GM19328 (cell line): ENCODE data around the gene AMER1.
"Not testable (repeated sequence)": the region's sequence is repeated elsewhere in the genome, so short reads cannot be mapped to it uniquely, and the experiment has no call there.

Experiments used
- ATAC-seq: cut with Tn5 transposase; IDR thresholded peaks from one replicate; pipeline ENCODE4 v1.9.1; 2021; ENCODE audit warnings: mild to moderate bottlenecking, moderate library complexity; ENCODE audit not compliant: unreplicated experiment

Gene AMER1

DNA sequence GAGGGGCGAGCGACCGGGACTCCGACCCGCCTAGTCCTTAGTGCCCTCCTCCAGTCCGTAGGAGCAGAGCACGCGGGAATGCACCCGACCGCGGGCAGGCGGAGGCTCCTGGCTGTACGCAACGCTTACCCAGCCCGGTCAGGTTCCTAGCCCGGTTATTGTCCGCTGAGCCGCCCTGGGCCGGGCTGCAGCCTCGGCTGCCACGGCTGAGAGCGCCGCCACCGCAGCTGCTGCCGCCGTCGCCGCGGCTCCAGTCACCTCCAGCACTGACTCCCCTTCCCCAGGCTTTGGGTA lies at the start of gene AMER1:
TSS of gene AMER1 (minus strand) at position 268 of the 294 bp plus-strand sequence. CDS start 12,422 bp downstream, outside the sequence.
- ATAC-seq: peak; percentile 32

DNA sequence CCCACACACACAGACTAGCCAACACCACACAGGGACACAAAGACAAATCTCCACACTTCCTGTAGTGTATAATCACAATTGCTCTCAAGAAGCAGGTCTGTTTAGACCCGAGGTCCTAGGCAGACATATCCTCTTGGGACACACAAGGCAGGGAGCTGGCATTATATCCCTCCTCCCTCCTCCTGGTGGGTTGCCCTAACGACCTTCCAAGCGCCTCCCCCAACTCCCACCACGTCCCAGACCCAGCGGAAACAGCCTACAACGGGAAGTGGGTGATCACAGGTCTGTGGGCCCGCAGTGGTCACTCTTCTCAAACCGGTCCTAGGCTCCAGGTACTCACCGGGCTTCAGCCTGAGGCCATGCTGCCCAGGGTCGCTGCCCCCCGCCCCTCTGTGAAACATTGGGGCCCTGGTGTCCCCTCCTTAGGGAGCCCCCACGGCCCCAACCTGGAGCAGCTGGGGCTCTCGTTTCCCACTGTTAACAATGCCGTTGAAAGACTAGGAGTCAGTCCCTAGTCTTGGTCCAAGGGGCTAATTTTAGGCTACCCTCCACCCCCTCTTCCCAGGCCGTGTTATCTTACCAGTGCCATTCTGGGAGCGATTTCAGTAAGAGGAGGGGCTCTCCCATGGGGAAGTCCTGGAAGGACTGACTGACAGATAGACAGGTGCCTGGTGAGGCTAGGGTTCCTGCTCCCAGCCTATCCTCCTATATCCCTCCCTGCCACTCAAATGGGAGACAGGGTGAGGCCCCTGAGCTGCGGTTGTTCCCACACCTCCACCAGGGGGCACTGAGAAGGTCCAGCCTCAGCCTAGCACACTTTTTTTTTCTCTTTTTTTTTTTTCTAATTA lies 24.8 kb upstream of the AMER1 start, which contains the start of gene ASB12:
TSS of gene ASB12 (minus strand) at position 485 of the 848 bp plus-strand sequence. CDS start 4,957 bp downstream, outside the sequence.
- no peak for ATAC-seq

DNA sequence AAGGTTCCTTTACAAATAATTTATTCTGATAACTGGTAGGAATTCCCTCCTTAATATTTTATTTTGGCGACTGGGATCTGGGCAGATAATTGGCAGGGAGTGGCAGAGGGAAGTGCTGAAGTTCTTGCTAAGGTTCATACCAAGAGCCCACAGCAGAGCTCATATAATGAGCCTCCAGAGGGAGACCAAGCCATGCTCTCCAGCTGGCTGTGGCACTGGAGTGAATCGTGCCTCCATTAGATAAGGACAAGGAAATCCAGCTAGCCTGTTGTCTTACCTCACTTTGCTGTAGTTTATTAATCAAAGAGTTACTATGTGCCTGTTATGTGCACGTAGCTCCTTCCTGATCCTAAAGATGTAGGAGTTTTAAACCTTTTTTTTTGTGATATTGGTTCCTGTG lies 23.6 kb upstream of the AMER1 start:
- ATAC-seq: no peak

DNA sequence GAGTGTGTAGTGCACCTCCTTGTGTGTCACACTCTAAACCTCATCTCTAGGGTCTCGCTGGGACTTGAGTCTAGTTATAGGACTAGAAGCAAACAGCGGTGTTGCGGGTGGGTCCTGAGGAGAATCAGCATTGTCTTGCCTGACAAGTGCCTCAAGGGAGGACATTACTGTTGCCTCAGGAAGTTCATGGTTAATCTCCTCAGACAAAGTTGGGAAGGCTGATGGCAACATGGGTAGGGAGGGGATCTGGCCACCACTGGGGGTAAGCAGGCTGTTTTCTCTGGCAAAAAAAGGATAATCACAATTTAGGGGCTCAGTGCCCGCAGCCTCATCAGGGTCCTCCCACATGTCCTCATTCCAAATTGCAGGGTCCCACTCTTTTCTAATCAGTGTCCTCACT lies 12.5 kb upstream of the AMER1 start:
- ATAC-seq: no peak

DNA sequence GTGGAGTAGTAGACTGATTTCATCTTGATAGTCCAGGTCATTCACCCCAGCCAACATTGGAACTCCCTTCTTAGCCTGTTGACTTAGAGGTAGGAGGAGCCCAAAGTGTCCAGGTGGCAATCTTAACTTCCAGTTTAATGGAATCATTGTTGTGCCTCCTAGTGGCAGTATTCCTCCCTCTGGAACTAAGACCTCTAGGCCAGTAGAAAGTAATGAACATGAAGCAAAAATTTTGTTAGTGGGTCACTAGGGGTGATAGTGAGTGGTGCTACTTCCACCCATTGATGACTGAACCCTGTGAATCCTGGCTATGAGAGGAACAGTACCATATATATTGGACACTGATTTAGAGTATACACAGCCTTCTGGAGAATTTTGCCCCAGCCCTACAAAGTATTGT lies 8.5 kb upstream of the AMER1 start:
- ATAC-seq: not testable (repeated sequence)

DNA sequence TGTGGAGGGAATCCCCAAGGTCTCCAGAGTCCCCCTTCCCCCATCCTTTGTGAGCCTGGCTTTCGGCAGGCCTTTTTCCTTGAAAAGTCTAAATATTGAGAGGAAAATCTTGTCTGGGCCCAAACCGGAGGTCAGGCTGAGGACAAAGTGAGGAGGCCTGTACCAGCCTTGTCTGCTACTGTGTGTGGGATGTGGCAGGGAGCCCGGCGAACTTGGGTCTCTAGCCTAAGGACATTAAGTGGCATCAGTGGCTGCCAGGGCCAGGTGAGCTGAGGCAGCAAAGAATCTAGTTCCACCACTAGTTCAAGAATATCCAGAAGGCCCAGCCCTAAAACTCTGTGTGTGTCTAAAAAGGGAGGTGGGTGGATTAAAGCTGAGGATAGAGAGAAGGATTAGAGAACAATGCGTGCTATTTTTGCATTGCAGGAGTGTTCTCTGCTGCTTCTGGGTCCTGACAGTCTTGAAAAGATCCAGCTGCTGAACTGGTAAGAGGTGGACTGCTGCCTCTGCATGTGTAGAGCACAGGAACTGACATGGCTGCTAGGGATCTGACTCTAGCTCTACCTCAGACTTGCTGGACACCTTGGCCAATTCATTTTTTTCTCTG lies 1.2 kb upstream of the AMER1 start:
- no peak for ATAC-seq

DNA sequence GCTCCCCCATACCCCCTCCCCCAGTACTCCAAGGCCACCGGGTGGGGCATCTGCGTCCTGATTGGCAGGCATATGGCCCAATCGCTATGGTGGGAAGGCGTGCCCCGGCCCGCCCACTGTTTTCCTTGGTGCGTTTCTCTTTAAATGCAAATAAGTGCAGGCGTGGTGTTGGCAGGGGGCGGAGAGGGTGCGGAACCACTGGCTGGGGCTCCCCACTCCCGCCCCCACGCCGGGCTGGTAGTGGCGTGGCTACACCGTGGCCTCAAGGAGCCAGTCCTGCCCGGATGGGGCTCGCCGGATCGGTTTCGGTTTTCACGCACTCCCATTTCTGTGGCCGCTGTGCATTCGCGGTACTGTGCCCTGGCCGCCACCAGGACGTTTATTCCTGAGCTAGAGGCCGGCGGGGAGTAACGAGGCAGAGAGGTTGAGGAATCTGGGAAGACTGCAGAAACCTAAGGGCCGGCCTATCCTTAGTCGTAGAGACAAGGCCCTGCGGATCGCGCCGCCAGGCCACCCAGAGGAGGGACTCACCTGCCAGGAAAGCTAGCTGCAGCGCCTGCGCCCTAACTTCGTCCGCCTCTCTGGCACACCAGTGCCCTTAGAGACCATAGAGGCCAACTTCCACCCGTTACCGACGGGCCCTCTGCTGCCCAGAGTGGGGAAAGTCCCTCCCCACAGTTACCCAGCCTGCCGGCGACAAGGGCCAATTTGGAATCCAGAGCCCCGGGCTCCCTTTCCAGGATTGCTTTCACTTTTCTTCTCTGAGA lies 410 bp upstream of the AMER1 start:
- ATAC-seq: peak; percentile 88

DNA sequence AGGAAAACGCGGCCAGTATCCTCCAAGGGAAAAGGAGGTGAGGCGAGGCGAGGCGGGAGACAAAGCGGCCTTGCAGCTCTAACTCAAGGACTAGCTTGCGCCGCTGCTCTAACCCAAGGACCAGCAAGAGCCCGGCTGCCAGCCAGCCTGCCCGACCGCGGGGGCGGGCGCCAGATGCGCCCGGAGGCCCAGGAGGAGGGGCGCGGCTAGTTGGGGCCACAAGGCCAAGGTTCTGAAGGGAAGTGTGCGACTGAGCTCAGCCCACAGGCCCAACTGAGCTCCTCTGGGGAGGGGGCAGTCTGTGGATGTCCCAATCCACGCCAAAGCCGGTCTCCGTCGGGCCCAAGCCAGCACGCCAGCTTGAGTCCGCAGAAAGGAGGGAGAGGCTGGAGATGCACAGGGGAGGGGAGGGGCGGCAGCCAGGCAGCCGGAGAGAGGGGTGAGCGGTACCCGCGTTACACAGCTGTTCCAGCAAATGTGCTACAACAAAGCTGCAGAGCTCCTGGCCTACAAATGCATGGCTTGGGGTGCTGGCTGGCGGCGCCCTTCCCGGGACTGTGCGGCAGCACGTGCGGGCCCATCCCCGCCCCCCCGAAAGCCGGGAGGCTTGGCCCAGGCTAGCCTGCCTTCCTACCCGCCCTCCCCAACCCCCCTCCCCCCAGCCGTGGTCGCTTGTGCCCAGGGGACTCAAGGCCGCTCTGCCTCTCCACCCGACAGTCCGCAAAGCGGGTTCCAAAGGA lies 637 bp downstream of the AMER1 start:
- ATAC-seq: peak; percentile 9

DNA sequence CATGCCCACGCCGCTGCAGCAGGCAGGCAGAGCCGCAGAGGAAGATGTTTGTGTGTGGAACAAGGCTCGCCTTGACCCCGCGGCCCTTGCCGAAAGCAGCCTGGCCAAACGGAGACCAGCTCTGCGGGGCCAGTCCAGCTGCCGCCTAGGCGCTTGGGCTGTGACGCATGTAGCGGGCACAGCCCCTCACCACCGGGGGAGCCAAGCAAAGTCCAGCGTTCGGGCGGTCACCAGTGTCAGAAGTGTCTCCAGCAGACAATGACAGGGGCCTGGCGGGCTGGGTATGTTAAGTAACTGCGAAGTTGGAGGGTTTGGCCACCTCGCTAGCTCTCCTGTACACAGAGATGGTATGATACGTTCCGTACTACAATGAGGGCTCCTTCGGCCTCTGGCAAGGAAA lies 1.3 kb downstream of the AMER1 start:
- no peak for ATAC-seq

DNA sequence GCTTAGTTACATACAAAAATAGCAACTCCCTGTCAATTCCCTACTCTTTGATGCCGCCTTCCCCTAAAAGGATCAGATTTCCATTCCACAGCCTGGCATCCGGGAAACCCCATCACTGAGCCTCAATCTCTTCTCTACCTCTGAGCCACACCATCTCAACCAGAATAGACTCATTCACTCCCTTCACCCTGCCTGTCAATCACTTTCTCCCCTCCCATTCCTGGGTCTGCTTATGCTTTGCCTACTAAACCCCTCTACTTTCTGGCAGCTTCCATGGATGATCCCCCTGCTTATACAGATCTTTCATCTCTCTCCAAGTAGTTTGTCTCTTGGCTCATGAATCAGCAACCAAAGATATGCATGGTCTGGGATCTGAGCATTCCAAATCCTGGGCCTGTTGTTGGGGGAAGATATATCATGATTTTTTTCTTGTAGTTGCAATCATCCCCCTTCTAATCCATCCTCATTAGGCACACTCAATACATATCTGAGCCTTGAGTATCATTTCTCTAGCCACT lies 2.6 kb downstream of the AMER1 start:
- no peak for ATAC-seq

DNA sequence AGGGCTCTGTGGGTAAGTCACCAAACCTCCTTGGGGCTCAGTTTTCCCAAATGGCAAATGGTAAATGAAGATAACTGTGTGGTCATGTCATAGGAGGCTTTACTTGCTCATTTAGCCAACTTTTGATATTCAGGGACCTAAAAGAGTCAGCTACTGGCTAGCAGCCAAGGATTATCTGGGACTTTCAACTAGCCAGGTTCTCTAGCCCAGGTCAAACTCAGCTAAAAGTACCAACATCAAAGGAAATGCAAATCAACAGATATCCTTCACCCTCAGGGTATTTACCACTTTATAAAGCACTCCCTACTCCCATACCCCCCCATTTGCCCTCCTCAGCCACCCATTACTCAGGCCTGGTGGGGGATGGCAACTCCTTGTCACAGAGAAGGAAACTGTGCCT lies 7.5 kb downstream of the AMER1 start:
- no peak for ATAC-seq

DNA sequence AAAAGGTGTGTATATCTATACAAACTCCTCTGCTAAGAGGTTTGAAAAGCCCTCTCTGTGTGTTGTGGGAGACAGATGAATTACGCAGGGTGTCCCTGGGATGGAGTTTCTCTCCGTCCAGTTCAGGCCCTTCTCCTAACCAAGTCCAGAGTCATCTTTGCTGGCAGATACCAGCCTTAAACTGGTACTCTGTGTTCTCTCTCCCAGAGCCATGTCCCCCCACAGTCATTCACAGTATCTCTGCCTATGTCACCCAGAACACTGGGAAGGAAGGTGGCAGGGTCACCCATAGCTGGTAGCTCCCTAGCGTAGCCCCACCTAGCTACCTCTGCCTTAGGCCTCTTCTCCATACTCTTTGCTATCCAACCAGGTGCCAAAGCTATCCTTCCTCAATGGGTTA lies 8.9 kb downstream of the AMER1 start:
- no peak for ATAC-seq

DNA sequence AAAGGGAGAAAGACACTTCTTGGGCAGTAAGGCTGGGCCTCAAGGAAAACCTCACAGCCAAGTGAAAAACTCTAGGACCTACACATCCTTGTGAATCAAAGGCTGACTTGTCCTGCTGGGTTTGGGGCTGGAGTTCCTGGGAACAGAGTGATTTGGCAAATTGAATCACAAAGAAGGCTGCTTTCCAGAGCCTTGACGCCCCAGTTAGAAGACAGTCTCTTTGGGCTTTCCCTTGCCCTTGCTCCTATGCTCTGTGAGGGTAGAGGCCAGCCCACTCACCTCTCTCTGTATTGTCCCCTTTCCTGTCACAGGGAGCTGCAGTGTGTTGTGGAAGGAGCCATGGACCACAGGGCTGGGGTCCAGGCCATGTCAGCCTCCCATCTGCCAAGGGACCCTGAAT lies 9.6 kb downstream of the AMER1 start:
- no peak for ATAC-seq

DNA sequence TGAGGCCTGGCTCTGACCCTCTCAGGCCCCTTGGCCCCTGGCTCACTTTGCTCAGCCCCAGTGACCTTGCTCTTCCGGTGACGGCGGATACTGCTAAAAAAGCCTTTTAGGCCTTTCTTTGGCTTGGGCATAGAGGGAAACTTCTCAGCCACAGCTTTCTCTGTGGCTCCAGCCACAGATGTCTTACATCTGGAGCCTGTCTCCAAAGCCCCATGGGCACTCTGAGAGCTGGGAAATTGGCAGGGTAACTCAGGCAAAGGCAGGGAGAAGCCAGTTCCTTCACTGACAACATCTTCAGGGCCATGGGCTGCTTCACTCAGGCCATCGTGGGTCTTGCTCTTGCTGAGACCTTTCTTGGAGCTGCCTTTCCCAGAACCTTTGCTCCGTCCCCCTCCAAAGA lies 12.8 kb downstream of the AMER1 start:
- ATAC-seq: no peak

DNA sequence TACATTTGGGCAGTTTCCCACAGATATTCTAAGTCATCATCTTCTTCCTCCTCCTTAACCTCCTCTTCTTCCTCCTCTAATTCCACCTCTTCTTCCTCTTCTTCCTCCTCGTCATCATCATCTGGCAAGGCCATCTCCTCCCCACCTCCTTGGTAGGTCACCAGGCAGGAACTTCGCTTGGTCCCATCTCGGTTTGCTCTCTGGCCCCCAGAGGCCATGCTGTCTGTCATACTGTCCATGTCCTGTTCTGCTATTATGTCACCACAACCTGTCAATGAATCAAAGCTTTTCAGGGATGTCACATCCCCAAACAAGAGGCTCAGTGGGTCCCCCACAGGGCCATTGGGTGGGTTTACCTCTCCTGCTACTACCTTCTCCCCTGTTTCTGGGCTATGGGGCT lies 13.5 kb downstream of the AMER1 start:
- no peak for ATAC-seq

DNA sequence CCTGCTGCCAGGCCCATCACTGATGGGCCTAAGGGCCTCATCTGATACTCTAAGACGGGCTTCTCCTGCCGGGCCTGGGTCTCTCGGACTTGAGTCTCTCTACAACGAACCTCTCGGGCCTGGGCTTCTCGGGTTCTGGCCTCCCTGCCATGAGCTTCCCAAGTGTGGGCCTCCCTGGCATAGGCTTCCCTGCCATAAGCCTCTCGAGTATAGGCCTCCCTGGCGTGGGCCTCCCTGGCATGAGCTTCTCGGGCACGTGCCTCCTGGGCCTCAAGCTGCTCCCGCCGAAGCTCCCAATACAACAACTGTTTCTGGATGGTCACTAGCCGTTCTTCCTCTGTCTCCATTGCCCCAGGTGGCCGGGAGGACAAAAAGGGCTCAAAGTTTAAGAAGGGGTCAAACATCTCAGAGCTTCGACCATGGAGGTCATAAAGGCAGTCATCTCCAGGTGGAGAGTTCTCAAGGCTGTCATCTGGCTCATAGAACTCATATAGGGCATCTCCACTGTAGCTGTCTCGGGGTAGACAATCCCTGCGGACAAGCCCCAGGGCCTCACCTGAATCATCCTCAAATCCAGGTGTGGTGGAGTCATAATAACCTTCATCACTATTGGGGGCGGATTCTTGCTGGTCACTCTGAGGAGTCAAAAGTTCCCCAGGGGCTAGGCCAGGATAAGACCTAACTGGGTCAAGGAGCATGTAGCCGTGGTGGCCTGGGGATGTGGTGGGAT lies 14.1 kb downstream of the AMER1 start:
- ATAC-seq: no peak

DNA sequence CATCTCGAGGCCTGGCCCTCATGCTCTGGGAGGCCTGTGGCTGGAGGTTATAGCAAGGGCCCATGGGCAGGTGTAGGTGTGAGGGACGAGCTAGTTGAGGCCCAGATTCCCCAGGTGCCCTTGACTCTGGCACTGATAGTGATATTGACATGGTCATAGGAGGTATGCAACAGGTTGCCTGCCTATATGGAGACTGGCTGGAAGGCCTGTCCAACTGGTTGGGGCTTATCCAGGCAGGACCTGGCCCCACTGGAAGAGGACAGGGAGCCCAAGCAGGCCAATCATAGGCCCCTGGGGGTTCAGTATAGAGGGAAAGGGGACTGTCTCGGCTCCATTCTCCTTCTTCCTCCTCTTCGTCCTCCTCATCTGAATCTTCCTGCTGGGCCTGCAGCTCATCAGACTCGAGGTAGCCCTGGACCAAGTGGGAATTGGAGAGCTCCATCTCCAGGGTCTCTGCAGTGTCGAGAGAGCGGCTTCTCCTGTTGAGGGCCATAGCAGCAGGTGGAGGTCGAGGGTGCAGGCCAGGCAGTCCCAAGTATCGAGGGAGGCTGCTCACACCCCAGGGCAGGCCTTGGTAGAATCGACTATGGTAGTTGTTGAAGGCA lies 15.3 kb downstream of the AMER1 start:
- no peak for ATAC-seq

DNA sequence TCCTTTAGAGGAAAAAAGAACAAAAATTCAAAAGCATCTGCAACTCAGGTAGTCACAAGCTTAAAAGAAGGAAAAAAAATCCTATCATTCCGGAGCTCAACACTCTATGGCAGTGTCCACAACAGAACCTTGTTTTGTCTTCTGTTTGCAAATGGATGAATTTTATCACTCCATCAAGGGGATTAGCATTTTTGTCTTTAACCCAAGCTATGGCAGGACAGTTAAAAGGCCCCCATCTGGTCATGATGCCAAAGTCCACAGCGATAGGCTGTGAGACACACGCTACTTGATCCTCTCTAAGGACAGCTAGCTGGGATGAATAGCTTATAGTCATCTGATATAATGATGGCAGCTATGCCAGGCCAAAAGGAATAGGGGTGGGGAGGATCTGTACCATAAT lies 16.6 kb downstream of the AMER1 start:
- ATAC-seq: no peak

DNA sequence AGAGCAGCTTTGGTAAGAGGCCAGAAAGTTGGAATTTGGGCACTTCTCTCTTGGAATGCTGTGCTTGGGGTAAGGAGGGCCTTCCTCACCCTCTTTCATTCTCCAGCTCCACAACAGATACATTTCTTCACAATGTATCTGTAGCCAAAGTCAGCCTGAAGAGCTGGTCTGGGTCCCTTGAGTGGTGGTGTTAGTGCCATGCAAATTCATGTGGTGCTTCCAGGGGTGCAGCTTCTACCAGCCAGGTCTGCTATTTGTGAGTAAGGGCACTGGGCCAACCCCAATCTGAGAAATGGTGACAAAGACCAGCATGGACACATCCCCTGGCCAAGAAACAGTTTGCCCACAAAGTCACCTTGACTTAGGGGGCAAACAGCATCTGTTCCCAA lies 17.8 kb downstream of the AMER1 start:
- ATAC-seq: no peak
